SK-N-SH treated with all-trans-retinoic acid at 6 μM for 48 hours (cell line): ENCODE measurements around the gene CPA5.
"Not testable (repeated sequence)": the region's sequence is repeated elsewhere in the genome, so short reads cannot be mapped to it uniquely, and the experiment has no call there.

Experiments
- ATAC-seq: fragments of 200-7000 bp; cut with Tn5 transposase; 3 replicates; pipeline ENCODE4 v1.9.1; 2020; ENCODE audit warnings: mild to moderate bottlenecking, moderate library complexity
- ARNTL ChIP-seq: fragments of 450-650 bp; formaldehyde crosslinking; IDR thresholded peaks from 2 replicates; pipeline ENCODE4 v1.5.0; 2020; ENCODE audit warnings: low read depth, mild to moderate bottlenecking, moderate library complexity, borderline replicate concordance
- BACH2 ChIP-seq: fragments of 250-450 bp; sonication (Bioruptor Pico); IDR thresholded peaks from 2 replicates; pipeline ENCODE4 v1.9.0; 2021; ENCODE audit warnings: mild to moderate bottlenecking, borderline replicate concordance
- CSDC2 ChIP-seq: fragments of 250-450 bp; sonication (Bioruptor Pico); IDR thresholded peaks from 2 replicates; pipeline ENCODE4 v1.5.0; 2020; ENCODE audit warnings: mild to moderate bottlenecking, moderate library complexity
- ESRRG ChIP-seq: fragments of 250-450 bp; sonication (Bioruptor Pico); IDR thresholded peaks from 2 replicates; pipeline ENCODE4 v1.6.1; 2021; ENCODE audit warnings: mild to moderate bottlenecking
- GLIS3 ChIP-seq: fragments of 250-450 bp; sonication (Bioruptor Pico); IDR thresholded peaks from 2 replicates; pipeline ENCODE4 v1.5.0; 2020; ENCODE audit warnings: mild to moderate bottlenecking, moderate library complexity
- OSR1 ChIP-seq: fragments of 250-450 bp; sonication (Bioruptor Pico); IDR thresholded peaks from 2 replicates; pipeline ENCODE4 v1.8.0; 2022; ENCODE audit warnings: moderate library complexity, mild to moderate bottlenecking, inconsistent platforms
- PPARA ChIP-seq: fragments of 250-450 bp; sonication (Bioruptor Pico); IDR thresholded peaks from 2 replicates; pipeline ENCODE4 v1.5.0; 2020; ENCODE audit warnings: mild to moderate bottlenecking, borderline replicate concordance
- RARB ChIP-seq: fragments of 250-450 bp; sonication (Bioruptor Pico); IDR thresholded peaks from 2 replicates; pipeline ENCODE4 v1.8.0; 2021; ENCODE audit warnings: mild to moderate bottlenecking, moderate library complexity
- SNAI2 ChIP-seq: fragments of 250-450 bp; sonication (Bioruptor Pico); IDR thresholded peaks from 2 replicates; pipeline ENCODE4 v1.5.0; 2020; ENCODE audit warnings: mild to moderate bottlenecking, moderate library complexity
- TCF4 ChIP-seq: fragments of 250-450 bp; sonication (Bioruptor Pico); IDR thresholded peaks from 2 replicates; pipeline ENCODE4 v1.8.0; 2021; ENCODE audit warnings: mild to moderate bottlenecking, moderate library complexity, borderline replicate concordance
- TOX ChIP-seq: fragments of 250-450 bp; sonication (Bioruptor Pico); IDR thresholded peaks from 2 replicates; pipeline ENCODE4 v1.8.0; 2021; ENCODE audit warnings: mild to moderate bottlenecking, moderate library complexity, borderline replicate concordance
- ZC3H10 ChIP-seq: fragments of 250-450 bp; sonication (Bioruptor Pico); IDR thresholded peaks from 2 replicates; pipeline ENCODE4 v1.5.1; 2021; ENCODE audit warnings: mild to moderate bottlenecking, moderate library complexity
- ZFP3 ChIP-seq: fragments of 250-450 bp; sonication (Bioruptor Pico); IDR thresholded peaks from 2 replicates; pipeline ENCODE4 v1.5.0; 2020; ENCODE audit warnings: mild to moderate bottlenecking, moderate library complexity
- ZFP30 ChIP-seq: fragments of 450-650 bp; formaldehyde crosslinking; IDR thresholded peaks from 2 replicates; pipeline ENCODE4 v1.5.0; 2022; ENCODE audit warnings: mild to moderate bottlenecking, moderate library complexity
- ZNF565 ChIP-seq: fragments of 450-650 bp; formaldehyde crosslinking; conservative IDR thresholded peaks from 2 replicates; pipeline ENCODE4 v1.5.0; 2020; ENCODE audit warnings: low read depth, mild to moderate bottlenecking, moderate library complexity
- ZNF8 ChIP-seq: fragments of 450-650 bp; formaldehyde crosslinking; IDR thresholded peaks from 2 replicates; pipeline ENCODE4 v1.5.0; 2020; ENCODE audit warnings: mild to moderate bottlenecking, moderate library complexity
- TF ChIP-seq, protein P1 (sequence below): fragments of 250-450 bp; sonication (Bioruptor Pico); IDR thresholded peaks from 2 replicates; pipeline ENCODE4 v1.8.0; 2021; ENCODE audit warnings: low read depth, mild to moderate bottlenecking, moderate library complexity, borderline replicate concordance
- TF ChIP-seq, protein P2 (sequence below): fragments of 250-450 bp; sonication (Bioruptor Pico); IDR thresholded peaks from 2 replicates; pipeline ENCODE4 v1.5.1; 2020; ENCODE audit warnings: low read depth, mild to moderate bottlenecking, moderate library complexity
- TF ChIP-seq, protein P3 (sequence below): fragments of 250-450 bp; sonication (Bioruptor Pico); IDR thresholded peaks from 2 replicates; pipeline ENCODE4 v1.8.0; 2020; ENCODE audit warnings: mild to moderate bottlenecking, moderate library complexity, borderline replicate concordance
- TF ChIP-seq, protein P4 (sequence below): fragments of 250-450 bp; sonication (Bioruptor Pico); IDR thresholded peaks from 2 replicates; pipeline ENCODE4 v1.5.0; 2020; ENCODE audit warnings: mild to moderate bottlenecking, moderate library complexity
- TF ChIP-seq, protein P5 (sequence below): fragments of 250-450 bp; sonication (Bioruptor Pico); IDR thresholded peaks from 2 replicates; pipeline ENCODE4 v1.5.1; 2021; ENCODE audit warnings: mild to moderate bottlenecking, moderate library complexity

The CPA5 gene

DNA sequence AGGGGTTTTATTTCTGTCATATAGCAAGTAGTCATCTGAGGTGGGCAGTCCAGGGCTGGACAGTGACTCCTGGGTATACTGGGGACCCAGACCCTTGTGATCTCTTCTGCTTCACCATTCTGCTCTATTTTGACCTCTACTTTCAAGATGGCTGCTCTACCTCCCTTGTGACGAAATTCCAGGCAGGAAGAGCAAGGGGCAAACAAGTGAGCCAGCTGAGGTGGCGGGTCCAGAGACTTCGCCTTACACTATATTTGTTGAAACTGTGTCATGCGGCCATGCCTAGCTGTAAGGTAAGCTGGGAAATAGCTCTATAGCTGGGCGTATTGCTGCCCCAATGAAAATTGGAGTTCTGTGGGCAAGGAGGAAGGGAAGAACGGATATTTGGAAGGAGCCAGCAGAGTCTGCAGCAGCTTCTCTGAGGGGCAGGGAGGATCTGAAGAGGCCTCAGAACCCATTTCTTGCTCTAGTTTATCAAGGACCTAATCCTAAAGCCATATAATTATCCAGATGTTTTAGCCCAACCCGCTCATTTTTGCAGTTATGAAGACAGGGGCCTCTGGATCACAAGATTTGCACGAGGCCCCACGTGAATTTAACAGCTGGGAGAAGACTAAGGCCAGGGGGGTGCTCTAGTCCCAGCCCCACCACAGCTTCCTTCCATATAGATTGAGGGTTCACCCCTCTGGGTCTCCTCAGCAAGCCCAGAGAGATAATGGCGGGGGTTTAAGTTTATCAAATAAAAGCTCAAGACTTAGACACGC lies 28.0 kb downstream of the CPA5 start:
- no peak for ATAC-seq
- no peak for TF ChIP-seq ZFP30 (CRISPR knock-in tag)
- no peak for TF ChIP-seq ZFP3
- TF ChIP-seq ZNF8 (CRISPR knock-in tag), result no peak
- TF ChIP-seq TCF4 (CRISPR knock-in tag), result no peak
- TF ChIP-seq TOX (CRISPR knock-in tag), result no peak
- no peak for TF ChIP-seq ZC3H10 (CRISPR knock-in tag)
- no peak for TF ChIP-seq GLIS3 (CRISPR knock-in tag)
- no peak for TF ChIP-seq BACH2 (CRISPR knock-in tag)
- no peak for TF ChIP-seq SNAI2 (CRISPR knock-in tag)
- no peak for TF ChIP-seq PPARA (CRISPR knock-in tag)
- TF ChIP-seq, protein P1, sequence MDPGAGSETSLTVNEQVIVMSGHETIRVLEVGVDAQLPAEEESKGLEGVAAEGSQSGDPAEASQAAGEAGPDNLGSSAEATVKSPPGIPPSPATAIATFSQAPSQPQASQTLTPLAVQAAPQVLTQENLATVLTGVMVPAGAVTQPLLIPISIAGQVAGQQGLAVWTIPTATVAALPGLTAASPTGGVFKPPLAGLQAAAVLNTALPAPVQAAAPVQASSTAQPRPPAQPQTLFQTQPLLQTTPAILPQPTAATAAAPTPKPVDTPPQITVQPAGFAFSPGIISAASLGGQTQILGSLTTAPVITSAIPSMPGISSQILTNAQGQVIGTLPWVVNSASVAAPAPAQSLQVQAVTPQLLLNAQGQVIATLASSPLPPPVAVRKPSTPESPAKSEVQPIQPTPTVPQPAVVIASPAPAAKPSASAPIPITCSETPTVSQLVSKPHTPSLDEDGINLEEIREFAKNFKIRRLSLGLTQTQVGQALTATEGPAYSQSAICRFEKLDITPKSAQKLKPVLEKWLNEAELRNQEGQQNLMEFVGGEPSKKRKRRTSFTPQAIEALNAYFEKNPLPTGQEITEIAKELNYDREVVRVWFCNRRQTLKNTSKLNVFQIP (CRISPR knock-in tag), result no peak
- TF ChIP-seq OSR1, result no peak
- TF ChIP-seq CSDC2 (CRISPR knock-in tag), result no peak
- TF ChIP-seq ARNTL (CRISPR knock-in tag), result no peak
- TF ChIP-seq, protein P2, sequence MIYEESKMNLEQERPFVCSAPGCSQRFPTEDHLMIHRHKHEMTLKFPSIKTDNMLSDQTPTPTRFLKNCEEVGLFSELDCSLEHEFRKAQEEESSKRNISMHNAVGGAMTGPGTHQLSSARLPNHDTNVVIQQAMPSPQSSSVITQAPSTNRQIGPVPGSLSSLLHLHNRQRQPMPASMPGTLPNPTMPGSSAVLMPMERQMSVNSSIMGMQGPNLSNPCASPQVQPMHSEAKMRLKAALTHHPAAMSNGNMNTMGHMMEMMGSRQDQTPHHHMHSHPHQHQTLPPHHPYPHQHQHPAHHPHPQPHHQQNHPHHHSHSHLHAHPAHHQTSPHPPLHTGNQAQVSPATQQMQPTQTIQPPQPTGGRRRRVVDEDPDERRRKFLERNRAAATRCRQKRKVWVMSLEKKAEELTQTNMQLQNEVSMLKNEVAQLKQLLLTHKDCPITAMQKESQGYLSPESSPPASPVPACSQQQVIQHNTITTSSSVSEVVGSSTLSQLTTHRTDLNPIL (CRISPR knock-in tag), result no peak
- TF ChIP-seq, protein P3, sequence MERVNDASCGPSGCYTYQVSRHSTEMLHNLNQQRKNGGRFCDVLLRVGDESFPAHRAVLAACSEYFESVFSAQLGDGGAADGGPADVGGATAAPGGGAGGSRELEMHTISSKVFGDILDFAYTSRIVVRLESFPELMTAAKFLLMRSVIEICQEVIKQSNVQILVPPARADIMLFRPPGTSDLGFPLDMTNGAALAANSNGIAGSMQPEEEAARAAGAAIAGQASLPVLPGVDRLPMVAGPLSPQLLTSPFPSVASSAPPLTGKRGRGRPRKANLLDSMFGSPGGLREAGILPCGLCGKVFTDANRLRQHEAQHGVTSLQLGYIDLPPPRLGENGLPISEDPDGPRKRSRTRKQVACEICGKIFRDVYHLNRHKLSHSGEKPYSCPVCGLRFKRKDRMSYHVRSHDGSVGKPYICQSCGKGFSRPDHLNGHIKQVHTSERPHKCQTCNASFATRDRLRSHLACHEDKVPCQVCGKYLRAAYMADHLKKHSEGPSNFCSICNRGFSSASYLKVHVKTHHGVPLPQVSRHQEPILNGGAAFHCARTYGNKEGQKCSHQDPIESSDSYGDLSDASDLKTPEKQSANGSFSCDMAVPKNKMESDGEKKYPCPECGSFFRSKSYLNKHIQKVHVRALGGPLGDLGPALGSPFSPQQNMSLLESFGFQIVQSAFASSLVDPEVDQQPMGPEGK, result no peak
- no peak for TF ChIP-seq RARB
- TF ChIP-seq, protein P4, sequence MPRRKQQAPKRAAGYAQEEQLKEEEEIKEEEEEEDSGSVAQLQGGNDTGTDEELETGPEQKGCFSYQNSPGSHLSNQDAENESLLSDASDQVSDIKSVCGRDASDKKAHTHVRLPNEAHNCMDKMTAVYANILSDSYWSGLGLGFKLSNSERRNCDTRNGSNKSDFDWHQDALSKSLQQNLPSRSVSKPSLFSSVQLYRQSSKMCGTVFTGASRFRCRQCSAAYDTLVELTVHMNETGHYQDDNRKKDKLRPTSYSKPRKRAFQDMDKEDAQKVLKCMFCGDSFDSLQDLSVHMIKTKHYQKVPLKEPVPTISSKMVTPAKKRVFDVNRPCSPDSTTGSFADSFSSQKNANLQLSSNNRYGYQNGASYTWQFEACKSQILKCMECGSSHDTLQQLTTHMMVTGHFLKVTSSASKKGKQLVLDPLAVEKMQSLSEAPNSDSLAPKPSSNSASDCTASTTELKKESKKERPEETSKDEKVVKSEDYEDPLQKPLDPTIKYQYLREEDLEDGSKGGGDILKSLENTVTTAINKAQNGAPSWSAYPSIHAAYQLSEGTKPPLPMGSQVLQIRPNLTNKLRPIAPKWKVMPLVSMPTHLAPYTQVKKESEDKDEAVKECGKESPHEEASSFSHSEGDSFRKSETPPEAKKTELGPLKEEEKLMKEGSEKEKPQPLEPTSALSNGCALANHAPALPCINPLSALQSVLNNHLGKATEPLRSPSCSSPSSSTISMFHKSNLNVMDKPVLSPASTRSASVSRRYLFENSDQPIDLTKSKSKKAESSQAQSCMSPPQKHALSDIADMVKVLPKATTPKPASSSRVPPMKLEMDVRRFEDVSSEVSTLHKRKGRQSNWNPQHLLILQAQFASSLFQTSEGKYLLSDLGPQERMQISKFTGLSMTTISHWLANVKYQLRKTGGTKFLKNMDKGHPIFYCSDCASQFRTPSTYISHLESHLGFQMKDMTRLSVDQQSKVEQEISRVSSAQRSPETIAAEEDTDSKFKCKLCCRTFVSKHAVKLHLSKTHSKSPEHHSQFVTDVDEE (CRISPR knock-in tag), result no peak

DNA sequence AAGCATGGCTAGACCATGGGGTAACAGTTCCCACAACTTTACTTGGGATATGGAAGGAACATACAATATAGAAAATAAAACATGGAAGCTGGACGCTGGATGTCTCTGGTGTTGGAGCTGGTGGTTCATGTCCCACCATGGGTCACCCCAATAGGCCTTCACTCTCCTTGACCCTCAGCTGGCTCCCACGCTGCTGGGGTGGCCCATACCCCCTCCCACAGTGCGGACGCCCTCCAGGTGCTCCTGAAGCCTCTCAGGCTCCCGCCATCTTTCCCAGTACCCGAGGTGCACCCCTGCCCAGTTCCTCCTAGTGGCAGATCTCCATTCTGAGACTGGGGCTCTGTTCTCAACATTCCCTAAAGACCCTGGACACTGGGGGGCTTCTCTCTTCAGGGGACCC lies 29.9 kb downstream of the CPA5 start:
- ATAC-seq, result no peak
- no peak for TF ChIP-seq ZNF565 (CRISPR knock-in tag)
- no peak for TF ChIP-seq OSR1
- TF ChIP-seq BACH2 (CRISPR knock-in tag), result no peak
- TF ChIP-seq, protein P4 (CRISPR knock-in tag), result no peak
- TF ChIP-seq, protein P2 (CRISPR knock-in tag), result no peak
- TF ChIP-seq GLIS3 (CRISPR knock-in tag), result no peak
- no peak for TF ChIP-seq ZC3H10 (CRISPR knock-in tag)
- TF ChIP-seq, protein P5, sequence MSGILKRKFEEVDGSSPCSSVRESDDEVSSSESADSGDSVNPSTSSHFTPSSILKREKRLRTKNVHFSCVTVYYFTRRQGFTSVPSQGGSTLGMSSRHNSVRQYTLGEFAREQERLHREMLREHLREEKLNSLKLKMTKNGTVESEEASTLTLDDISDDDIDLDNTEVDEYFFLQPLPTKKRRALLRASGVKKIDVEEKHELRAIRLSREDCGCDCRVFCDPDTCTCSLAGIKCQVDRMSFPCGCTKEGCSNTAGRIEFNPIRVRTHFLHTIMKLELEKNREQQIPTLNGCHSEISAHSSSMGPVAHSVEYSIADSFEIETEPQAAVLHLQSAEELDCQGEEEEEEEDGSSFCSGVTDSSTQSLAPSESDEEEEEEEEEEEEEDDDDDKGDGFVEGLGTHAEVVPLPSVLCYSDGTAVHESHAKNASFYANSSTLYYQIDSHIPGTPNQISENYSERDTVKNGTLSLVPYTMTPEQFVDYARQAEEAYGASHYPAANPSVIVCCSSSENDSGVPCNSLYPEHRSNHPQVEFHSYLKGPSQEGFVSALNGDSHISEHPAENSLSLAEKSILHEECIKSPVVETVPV, result no peak
- TF ChIP-seq ESRRG, result no peak

DNA sequence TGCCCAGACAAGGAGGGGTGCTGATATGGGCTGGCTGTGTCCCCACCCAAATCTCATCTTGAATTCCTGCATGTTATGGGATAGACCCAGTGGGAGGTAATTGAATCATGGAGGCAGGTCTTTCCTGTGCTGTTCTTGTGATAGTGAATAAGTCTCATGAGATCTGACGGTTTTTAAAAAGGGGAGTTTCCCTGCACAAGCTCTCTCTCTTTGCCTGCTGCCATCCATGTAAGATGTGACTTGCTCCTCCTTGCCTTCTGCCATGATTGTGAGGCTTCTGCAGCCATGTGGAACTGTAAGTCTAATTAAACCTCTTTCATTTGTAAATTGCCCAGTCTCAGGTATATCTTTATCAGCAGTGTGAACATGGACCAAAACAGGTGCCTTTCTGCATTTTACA lies 31.8 kb downstream of the CPA5 start:
- ATAC-seq, result not testable (repeated sequence)
